ENCODE data around the gene PAPPA2. TPM values are rescaled to one million over a fixed set of nuclear protein-coding genes. Genes with fewer than 3 reads are reported as not detected.

The PAPPA2 gene
- total and polyA plus RNA-seq, 2 of the 8 experiments (the other 6 are each of a cell fraction or from before 2014, with no cell fraction given): 0.08 to 0.88 TPM

DNA sequence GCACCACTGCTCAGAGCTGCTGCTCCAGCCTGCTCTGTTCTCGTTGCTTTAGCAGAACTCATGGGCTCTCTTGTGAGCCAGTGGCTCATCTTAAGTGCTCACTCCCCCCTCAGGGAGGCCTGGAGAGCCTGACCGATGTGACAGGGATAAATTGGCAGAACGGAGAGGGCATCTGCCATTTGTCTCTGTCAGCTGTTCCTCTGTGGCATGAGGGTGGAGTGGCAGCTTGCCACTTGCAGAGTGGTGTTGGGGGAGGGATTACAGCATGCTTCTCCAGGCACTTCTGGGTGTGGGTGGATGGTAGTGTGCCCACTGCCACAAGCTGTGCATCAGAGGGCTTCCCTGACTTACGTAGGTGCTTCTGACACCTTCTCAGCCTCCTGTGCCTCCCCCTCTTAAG lies 229.5 kb downstream of the PAPPA2 start (continued):
- no peak for TF ChIP-seq SIN3A (conservative IDR thresholded peaks at IDR 0.05 in 1 of 2, IDR thresholded peaks at IDR 0.05 in 1 of 2; ENCODE audit: low read depth in 1 of 2, low read length in 2 of 2)
- TF ChIP-seq ZNF274 (IDR thresholded peaks at IDR 0.05; ENCODE audit: borderline replicate concordance, extremely low read depth, low read length): no peak
- TF ChIP-seq BRCA1 (IDR thresholded peaks at IDR 0.05; ENCODE audit: low read depth, low read length): no peak
- TF ChIP-seq JUND (IDR thresholded peaks at IDR 0.05; ENCODE audit: low read length): no peak
- TF ChIP-seq NRF1 (IDR thresholded peaks at IDR 0.05; ENCODE audit: low read depth, low read length): no peak
- no peak for TF ChIP-seq POU5F1 (IDR thresholded peaks at IDR 0.05; ENCODE audit: low read depth, low read length)
